H1 (cell line): ENCODE measurements around the gene RALGAPB.

Experiments
- CEBPB ChIP-seq: IDR thresholded peaks from 2 replicates; pipeline ENCODE4 v1.6.1; 2012; ENCODE audit warnings: low read depth, low read length
- CREB1 ChIP-seq: IDR thresholded peaks from 2 replicates; pipeline ENCODE4 v1.6.1; 2012; ENCODE audit warnings: inconsistent platforms
- POLR2A ChIP-seq, 2 experiments: IDR thresholded peaks; 1 replicate in 1 of 2; 2 replicates in 1 of 2; pipeline ENCODE4 v1.6.1; 2011; ENCODE audit warnings: low read depth in 2 of 2, low read length in 2 of 2, mild to moderate bottlenecking in 2 of 2; ENCODE audit errors: control extremely low read depth in 1 of 2
- TF ChIP-seq, protein P1 (sequence below), 3 experiments: IDR thresholded peaks; 1 replicate in 2 of 3; 2 replicates in 1 of 3; pipeline versions ENCODE4 v1.5.1 to v1.6.1; 2011; ENCODE audit warnings: low read length in 3 of 3, mild to moderate bottlenecking in 3 of 3, inconsistent platforms in 2 of 3, low read depth in 1 of 3, moderate library complexity in 1 of 3; ENCODE audit not compliant: insufficient read depth in 1 of 3; ENCODE audit errors: control extremely low read depth in 1 of 3

DNA sequence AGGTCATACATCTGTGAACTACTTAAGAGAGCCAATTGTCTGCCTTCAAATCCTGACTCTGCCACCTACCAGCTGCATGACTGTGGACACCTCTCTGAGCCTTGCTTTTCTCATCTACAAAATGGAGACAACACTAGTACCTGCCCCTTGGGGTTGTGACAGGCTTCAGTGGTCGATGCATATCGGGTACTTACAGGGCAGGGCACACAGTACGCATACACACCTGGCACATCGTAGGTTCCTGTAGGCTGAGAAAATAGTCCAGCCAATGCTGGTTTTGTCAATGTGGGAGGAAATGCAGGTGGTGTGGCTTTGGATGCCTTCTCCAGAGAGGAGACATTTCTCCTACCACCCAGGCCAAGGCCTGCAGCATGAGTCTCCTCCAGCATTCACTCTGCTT is 110.7 kb downstream of the RALGAPB start:
- no peak for TF ChIP-seq POLR2A (IDR thresholded peaks at IDR 0.05; ENCODE audit: control extremely low read depth in 1 of 2, low read depth in 2 of 2, low read length in 2 of 2)
- no peak for TF ChIP-seq CREB1
- TF ChIP-seq, protein P1, sequence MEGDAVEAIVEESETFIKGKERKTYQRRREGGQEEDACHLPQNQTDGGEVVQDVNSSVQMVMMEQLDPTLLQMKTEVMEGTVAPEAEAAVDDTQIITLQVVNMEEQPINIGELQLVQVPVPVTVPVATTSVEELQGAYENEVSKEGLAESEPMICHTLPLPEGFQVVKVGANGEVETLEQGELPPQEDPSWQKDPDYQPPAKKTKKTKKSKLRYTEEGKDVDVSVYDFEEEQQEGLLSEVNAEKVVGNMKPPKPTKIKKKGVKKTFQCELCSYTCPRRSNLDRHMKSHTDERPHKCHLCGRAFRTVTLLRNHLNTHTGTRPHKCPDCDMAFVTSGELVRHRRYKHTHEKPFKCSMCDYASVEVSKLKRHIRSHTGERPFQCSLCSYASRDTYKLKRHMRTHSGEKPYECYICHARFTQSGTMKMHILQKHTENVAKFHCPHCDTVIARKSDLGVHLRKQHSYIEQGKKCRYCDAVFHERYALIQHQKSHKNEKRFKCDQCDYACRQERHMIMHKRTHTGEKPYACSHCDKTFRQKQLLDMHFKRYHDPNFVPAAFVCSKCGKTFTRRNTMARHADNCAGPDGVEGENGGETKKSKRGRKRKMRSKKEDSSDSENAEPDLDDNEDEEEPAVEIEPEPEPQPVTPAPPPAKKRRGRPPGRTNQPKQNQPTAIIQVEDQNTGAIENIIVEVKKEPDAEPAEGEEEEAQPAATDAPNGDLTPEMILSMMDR (IDR thresholded peaks at IDR 0.05; ENCODE audit: control extremely low read depth in 1 of 3, insufficient read depth in 1 of 3, low read depth in 1 of 3, low read length in 3 of 3) = no peak
- no peak for TF ChIP-seq CEBPB
